ENCODE measurements around the gene STARD3NL.

- TF ChIP-seq POLR2A (IDR thresholded peaks at IDR 0.05; ENCODE audit: low read length) = no peak
- no peak for TF ChIP-seq GATA1 (IDR thresholded peaks at IDR 0.05; ENCODE audit: low read depth, low read length)
Observed at GRCh38 chr7:38241071-38241470, 63.0 kb downstream of the STARD3NL start.

Measured in erythroblast (primary cell).